Measurements from ENCODE around the gene KNCN. TPM values are rescaled to one million over a fixed set of nuclear protein-coding genes. Genes with fewer than 3 reads are reported as not detected.

The KNCN gene
- total and polyA plus RNA-seq, 3 donors from 2014 or later = 0.43 to 4.0 (median 0.47) TPM

DNA sequence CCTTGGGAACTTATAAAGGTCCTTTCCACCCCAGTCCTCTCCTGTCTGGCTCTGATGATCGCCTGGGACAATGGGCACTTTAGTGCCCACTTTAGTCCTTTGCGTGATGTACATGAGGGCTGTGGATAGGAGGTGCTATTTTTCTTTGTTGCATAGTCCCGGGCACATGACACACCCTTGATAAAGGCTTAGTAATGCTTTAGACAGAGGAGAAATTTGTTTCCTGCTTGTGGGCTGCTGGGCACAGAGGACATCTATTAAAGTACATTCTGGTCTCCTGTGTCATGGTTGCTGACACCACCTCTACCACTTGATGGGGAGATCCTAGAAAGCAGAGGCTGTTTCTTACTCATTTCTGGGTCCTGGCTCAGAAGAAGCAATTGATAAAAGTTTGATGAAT lies 5.4 kb upstream of the KNCN start:
- H3K4me3 ChIP-seq = no peak overlapping the region
- H3K9me3 ChIP-seq = no peaks in the 10 kb centered on the region
- intact Hi-C loops (cut with DNase I; ENCODE audit: low total_unique reads) = no loop called here
- WGBS, 2 donors = 62 to 74% methylated on average over 3 of the region's 3 CpGs
- no peaks in the 10 kb centered on the region for H3K4me1 ChIP-seq
- H3K27me3 ChIP-seq = no peaks in the 10 kb centered on the region
- TF ChIP-seq CTCF (IDR thresholded peaks at IDR 0.05) = no peak
- no peak for TF ChIP-seq POLR2A (IDR thresholded peaks at IDR 0.05)
- no peak for DNase-seq
- H3K36me3 ChIP-seq (ENCODE audit: low read depth, missing control alignments) = no peaks in the 10 kb centered on the region
- H3K27ac ChIP-seq = no peak overlapping the region

DNA sequence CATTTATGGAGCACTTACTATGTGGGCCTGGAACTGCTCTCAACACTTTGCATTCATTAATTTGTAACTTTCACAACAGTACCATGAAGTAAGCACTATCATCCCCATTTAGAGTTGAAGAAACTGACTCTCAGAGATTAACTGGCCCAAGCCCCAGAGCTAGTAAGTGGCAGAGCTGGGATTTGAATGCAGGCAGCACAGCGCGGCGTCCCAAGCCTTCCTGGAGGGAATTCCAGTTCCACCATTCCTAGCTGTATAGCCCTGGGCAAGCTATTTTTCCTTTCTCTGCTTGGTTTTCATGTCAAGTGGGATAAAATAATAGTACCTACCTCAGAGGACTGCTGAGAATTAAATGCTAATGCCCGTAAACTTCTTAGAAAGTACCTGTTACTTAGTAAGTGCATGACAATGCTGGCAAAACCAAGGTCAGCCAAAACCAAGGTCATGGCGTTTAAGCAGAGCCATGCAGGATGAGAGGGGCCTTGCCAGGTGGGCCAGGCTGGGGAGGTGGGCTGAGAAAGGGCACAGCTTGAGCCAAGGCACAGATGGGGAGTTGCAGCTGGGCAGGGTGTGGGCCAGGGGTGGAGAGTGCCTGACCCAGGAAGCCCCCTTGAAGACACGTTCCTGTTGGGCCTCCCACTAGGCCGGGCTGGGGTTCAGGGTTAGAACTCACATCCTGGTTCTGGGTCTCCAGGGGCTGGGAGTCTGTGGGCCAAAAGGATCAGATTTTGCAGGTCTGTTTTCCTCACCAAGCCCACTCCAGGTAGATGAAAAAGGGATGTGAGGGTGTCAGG lies 4.6 kb upstream of the KNCN start:
- Histone ChIP-seq H3K4me3 (no peak overlapping the region), H3K9me3 (no peaks in the 10 kb centered on the region), H3K4me1 (no peaks in the 10 kb centered on the region), H3K36me3 (ENCODE audit: low read depth, missing control alignments) (no peaks in the 10 kb centered on the region), H3K27me3 (no peaks in the 10 kb centered on the region), H3K27ac (no peak overlapping the region)
- TF ChIP-seq POLR2A (IDR thresholded peaks at IDR 0.05) (no peak), CTCF (IDR thresholded peaks at IDR 0.05) (no peak)
- intact Hi-C loops (cut with DNase I; ENCODE audit: low total_unique reads) = no loop called here
- 81 to 89% methylated on average over 7 of the region's 7 CpGs for WGBS, 2 donors
- no peak for DNase-seq

GRCh38 chr1:46554597-46555381 lies 3.3 kb upstream of the KNCN start:
- Histone ChIP-seq H3K36me3 (ENCODE audit: low read depth, missing control alignments) (no peaks in the 10 kb centered on the region), H3K9me3 (no peaks in the 10 kb centered on the region), H3K4me1 (no peaks in the 10 kb centered on the region), H3K27me3 (no peaks in the 10 kb centered on the region), H3K27ac (no peak overlapping the region), H3K4me3 (no peak overlapping the region)
- intact Hi-C loops (cut with DNase I; ENCODE audit: low total_unique reads) = no loop called here
- TF ChIP-seq CTCF (IDR thresholded peaks at IDR 0.05) (no peak), POLR2A (IDR thresholded peaks at IDR 0.05) (no peak)
- DNase-seq = no peak
- WGBS, 2 donors = 81 to 88% methylated on average over 6 to 12 of the region's 12 CpGs

- Histone ChIP-seq H3K27me3 (no peaks in the 10 kb centered on the region), H3K9me3 (no peaks in the 10 kb centered on the region), H3K4me1 (no peaks in the 10 kb centered on the region), H3K27ac (no peak overlapping the region), H3K36me3 (ENCODE audit: low read depth, missing control alignments) (no peaks in the 10 kb centered on the region), H3K4me3 (no peak overlapping the region)
- TF ChIP-seq CTCF (IDR thresholded peaks at IDR 0.05) (no peak), POLR2A (IDR thresholded peaks at IDR 0.05) (no peak)
- intact Hi-C loops (cut with DNase I; ENCODE audit: low total_unique reads) = no loop called here
- WGBS, 2 donors = 93% methylated on average over 3 to 6 of the region's 6 CpGs
- no peak for DNase-seq
Measured at GRCh38 chr1:46554236-46554596, 2.8 kb upstream of the KNCN start.

Data from testis (tissue), 3 donors.